ENCODE data around the gene SHC2.
"Not testable (repeated sequence)": the region's sequence is repeated elsewhere in the genome, so short reads cannot be mapped to it uniquely, and the experiment has no call there.

The SHC2 gene

GRCh38 chr19:389255-389934 lies 71.4 kb downstream of the SHC2 start:
- DNase-seq (ENCODE audit: low spot score): no peak

GRCh38 chr19:388691-389090 lies 72.1 kb downstream of the SHC2 start:
- no peak for DNase-seq (ENCODE audit: low spot score)

GRCh38 chr19:387777-388176 lies 73.1 kb downstream of the SHC2 start:
- DNase-seq (ENCODE audit: low spot score): no peak

- not testable (repeated sequence) for DNase-seq (ENCODE audit: low spot score)
These were observed 74.1 kb downstream of the SHC2 start for GRCh38 chr19:386632-387301.

- DNase-seq (ENCODE audit: low spot score): not testable (repeated sequence)
These were observed 74.6 kb downstream of the SHC2 start for GRCh38 chr19:386189-386588.

GRCh38 chr19:384799-385169 lies 76.0 kb downstream of the SHC2 start:
- DNase-seq (ENCODE audit: low spot score): peak; percentile 49

- no peak for DNase-seq (ENCODE audit: low spot score)
These were observed 76.7 kb downstream of the SHC2 start for GRCh38 chr19:383922-384798.

GRCh38 chr19:383040-383439 lies 77.8 kb downstream of the SHC2 start:
- no peak for DNase-seq (ENCODE audit: low spot score)

GRCh38 chr19:382578-382977 lies 78.3 kb downstream of the SHC2 start:
- peak; percentile 93 for DNase-seq (ENCODE audit: low spot score)

- not testable (repeated sequence) for DNase-seq (ENCODE audit: low spot score)
These were observed 78.9 kb downstream of the SHC2 start for GRCh38 chr19:381901-382300.

GRCh38 chr19:380618-381219 lies 80.1 kb downstream of the SHC2 start:
- not testable (repeated sequence) for DNase-seq (ENCODE audit: low spot score)

GRCh38 chr19:379796-380195 lies 81.0 kb downstream of the SHC2 start:
- DNase-seq (ENCODE audit: low spot score): no peak

- DNase-seq (ENCODE audit: low spot score): no peak
These were observed 82.1 kb downstream of the SHC2 start for GRCh38 chr19:378706-379105.

GRCh38 chr19:377801-378581 lies 82.8 kb downstream of the SHC2 start:
- peak; percentile 23 for DNase-seq (ENCODE audit: low spot score)

- DNase-seq (ENCODE audit: low spot score): no peak
These were observed 84.7 kb downstream of the SHC2 start for GRCh38 chr19:376111-376470.

GRCh38 chr19:375395-376110 lies 85.3 kb downstream of the SHC2 start:
- DNase-seq (ENCODE audit: low spot score): no peak

- no peak for DNase-seq (ENCODE audit: low spot score)
These were observed 86.0 kb downstream of the SHC2 start for GRCh38 chr19:374886-375235.

- no peak for DNase-seq (ENCODE audit: low spot score)
These were observed 86.5 kb downstream of the SHC2 start for GRCh38 chr19:374183-374885.

- no peak for DNase-seq (ENCODE audit: low spot score)
These were observed 87.2 kb downstream of the SHC2 start for GRCh38 chr19:373391-374182.

All from kidney tubule cell (primary cell).